ENCODE data around the gene ADAMTS12.

ADAMTS12 gene

DNA sequence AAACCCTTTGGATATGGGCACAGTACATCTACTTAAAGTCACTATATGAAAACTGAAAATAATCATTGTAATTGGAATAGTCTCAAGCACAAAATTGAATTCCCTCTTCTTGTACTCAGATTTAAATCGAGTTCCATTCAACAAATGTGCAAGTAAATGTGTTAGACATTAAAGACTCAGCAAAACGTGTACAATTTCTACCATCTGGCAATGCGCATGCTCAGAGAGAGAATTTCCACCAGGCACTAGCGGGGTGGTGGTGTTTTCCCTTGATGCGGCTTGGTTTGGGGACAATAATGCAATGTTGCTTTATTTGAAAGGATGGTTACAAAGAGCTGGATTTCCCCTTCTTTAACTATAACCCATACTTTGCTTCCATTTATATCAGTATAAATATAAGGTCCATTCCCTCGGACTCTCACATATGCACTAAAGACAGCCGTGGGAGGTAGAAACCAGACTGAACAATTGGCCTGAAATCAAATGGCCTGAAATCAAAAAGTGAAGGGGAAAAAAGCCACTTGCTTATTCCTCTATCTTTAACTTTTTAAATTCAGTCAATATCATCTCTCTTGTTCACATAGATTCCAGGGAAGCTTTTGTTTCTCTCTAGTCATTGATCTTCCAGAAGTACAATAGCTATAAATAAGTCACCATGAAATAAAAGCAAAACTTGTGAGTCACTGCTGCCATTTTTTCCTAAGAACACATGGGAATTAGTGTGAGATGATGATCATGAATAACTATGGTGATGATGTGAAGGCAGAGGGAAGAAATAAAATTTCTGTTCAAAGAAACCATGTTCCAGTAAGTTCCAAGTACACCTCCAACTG lies 59.2 kb downstream of the ADAMTS12 start:
- Histone ChIP-seq H3K27me3 (ENCODE audit: control insufficient read depth in 2 of 2, insufficient read depth in 2 of 2, low read length in 2 of 2) (no peaks in the 10 kb centered on the region), H3K27ac (ENCODE audit: low read depth in 2 of 2, low read length in 2 of 2) (no peak overlapping the region), H3K9me3 (ENCODE audit: control insufficient read depth in 2 of 2, low read length in 2 of 2) (no peaks in the 10 kb centered on the region), H3K9ac (ENCODE audit: low read depth in 1 of 2, low read length in 2 of 2) (no peak overlapping the region), H3K4me1 (ENCODE audit: control insufficient read depth in 2 of 2, insufficient read depth in 2 of 2, low read length in 2 of 2) (no peaks in the 10 kb centered on the region), H3K36me3 (ENCODE audit: control insufficient read depth in 2 of 2, insufficient read depth in 2 of 2, low read length in 2 of 2) (no peaks in the 10 kb centered on the region), H3K4me3 (ENCODE audit: low read length in 2 of 2) (no peak overlapping the region)

GRCh38 chr5:33831041-33831440 lies 60.7 kb downstream of the ADAMTS12 start:
- Histone ChIP-seq H3K4me3 (ENCODE audit: low read length in 2 of 2) (no peak overlapping the region), H3K27ac (ENCODE audit: low read depth in 2 of 2, low read length in 2 of 2) (no peak overlapping the region), H3K36me3 (ENCODE audit: control insufficient read depth in 2 of 2, insufficient read depth in 2 of 2, low read length in 2 of 2) (no peaks in the 10 kb centered on the region), H3K9ac (ENCODE audit: low read depth in 1 of 2, low read length in 2 of 2) (no peak overlapping the region), H3K9me3 (ENCODE audit: control insufficient read depth in 2 of 2, low read length in 2 of 2) (no peaks in the 10 kb centered on the region), H3K4me1 (ENCODE audit: control insufficient read depth in 2 of 2, insufficient read depth in 2 of 2, low read length in 2 of 2) (no peaks in the 10 kb centered on the region), H3K27me3 (ENCODE audit: control insufficient read depth in 2 of 2, insufficient read depth in 2 of 2, low read length in 2 of 2) (no peaks in the 10 kb centered on the region)

DNA sequence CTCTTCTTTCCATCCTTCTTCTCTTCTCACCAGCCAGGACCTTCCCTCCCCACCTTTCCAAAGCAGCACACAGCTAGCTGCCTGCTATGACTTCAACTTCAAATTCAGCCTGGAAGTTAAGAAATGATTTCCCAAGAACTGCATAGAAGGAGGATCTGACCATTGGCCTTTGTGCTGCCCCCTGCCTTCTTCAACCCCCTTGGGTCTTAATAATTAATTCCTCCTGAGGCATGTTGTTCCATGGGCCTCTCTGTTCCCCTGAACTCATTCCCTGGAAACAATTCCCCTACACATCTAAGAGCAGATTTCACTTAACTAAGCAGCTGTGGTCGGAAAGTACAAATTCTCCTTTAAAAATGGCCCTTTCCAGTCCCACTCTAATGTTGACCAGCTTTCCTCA lies 62.4 kb downstream of the ADAMTS12 start:
- Histone ChIP-seq H3K9ac (ENCODE audit: low read depth in 1 of 2, low read length in 2 of 2) (no peak overlapping the region), H3K27me3 (ENCODE audit: control insufficient read depth in 2 of 2, insufficient read depth in 2 of 2, low read length in 2 of 2) (no peaks in the 10 kb centered on the region), H3K27ac (ENCODE audit: low read depth in 2 of 2, low read length in 2 of 2) (no peak overlapping the region), H3K9me3 (ENCODE audit: control insufficient read depth in 2 of 2, low read length in 2 of 2) (no peaks in the 10 kb centered on the region), H3K4me1 (ENCODE audit: control insufficient read depth in 2 of 2, insufficient read depth in 2 of 2, low read length in 2 of 2) (no peaks in the 10 kb centered on the region), H3K4me3 (ENCODE audit: low read length in 2 of 2) (no peak overlapping the region), H3K36me3 (ENCODE audit: control insufficient read depth in 2 of 2, insufficient read depth in 2 of 2, low read length in 2 of 2) (no peaks in the 10 kb centered on the region)

- Histone ChIP-seq H3K27ac (ENCODE audit: low read depth in 2 of 2, low read length in 2 of 2) (no peak overlapping the region), H3K27me3 (ENCODE audit: control insufficient read depth in 2 of 2, insufficient read depth in 2 of 2, low read length in 2 of 2) (no peaks in the 10 kb centered on the region), H3K9me3 (ENCODE audit: control insufficient read depth in 2 of 2, low read length in 2 of 2) (no peaks in the 10 kb centered on the region), H3K4me3 (ENCODE audit: low read length in 2 of 2) (no peak overlapping the region), H3K4me1 (ENCODE audit: control insufficient read depth in 2 of 2, insufficient read depth in 2 of 2, low read length in 2 of 2) (no peaks in the 10 kb centered on the region), H3K36me3 (ENCODE audit: control insufficient read depth in 2 of 2, insufficient read depth in 2 of 2, low read length in 2 of 2) (no peaks in the 10 kb centered on the region), H3K9ac (ENCODE audit: low read depth in 1 of 2, low read length in 2 of 2) (no peak overlapping the region)
Measured at GRCh38 chr5:33828626-33829308, 63.0 kb downstream of the ADAMTS12 start.

DNA sequence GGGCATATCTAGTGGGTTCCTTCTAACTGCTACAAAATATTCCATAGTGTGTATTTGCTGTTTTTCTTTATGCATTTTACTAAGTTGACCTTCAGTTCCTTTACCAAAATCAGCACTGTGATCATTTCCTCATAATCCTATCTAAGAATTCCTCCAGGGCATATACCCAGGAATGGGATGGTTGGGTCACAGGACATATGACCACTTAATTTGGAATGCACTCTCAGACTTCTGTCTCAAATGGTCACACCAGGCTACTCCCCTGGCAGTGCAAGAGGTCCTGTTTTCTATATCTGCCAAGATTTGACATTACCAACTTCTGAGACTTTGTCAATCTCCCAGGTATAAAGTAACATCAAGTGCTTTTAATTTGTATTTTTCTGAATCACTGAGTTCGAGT lies 63.9 kb downstream of the ADAMTS12 start:
- Histone ChIP-seq H3K36me3 (ENCODE audit: control insufficient read depth in 2 of 2, insufficient read depth in 2 of 2, low read length in 2 of 2) (no peaks in the 10 kb centered on the region), H3K27me3 (ENCODE audit: control insufficient read depth in 2 of 2, insufficient read depth in 2 of 2, low read length in 2 of 2) (no peaks in the 10 kb centered on the region), H3K4me3 (ENCODE audit: low read length in 2 of 2) (no peak overlapping the region), H3K4me1 (ENCODE audit: control insufficient read depth in 2 of 2, insufficient read depth in 2 of 2, low read length in 2 of 2) (no peaks in the 10 kb centered on the region), H3K9me3 (ENCODE audit: control insufficient read depth in 2 of 2, low read length in 2 of 2) (no peaks in the 10 kb centered on the region), H3K9ac (ENCODE audit: low read depth in 1 of 2, low read length in 2 of 2) (no peak overlapping the region), H3K27ac (ENCODE audit: low read depth in 2 of 2, low read length in 2 of 2) (no peak overlapping the region)

GRCh38 chr5:33827018-33827707 lies 64.6 kb downstream of the ADAMTS12 start:
- Histone ChIP-seq H3K9ac (ENCODE audit: low read depth in 1 of 2, low read length in 2 of 2) (no peak overlapping the region), H3K27ac (ENCODE audit: low read depth in 2 of 2, low read length in 2 of 2) (no peak overlapping the region), H3K27me3 (ENCODE audit: control insufficient read depth in 2 of 2, insufficient read depth in 2 of 2, low read length in 2 of 2) (no peaks in the 10 kb centered on the region), H3K9me3 (ENCODE audit: control insufficient read depth in 2 of 2, low read length in 2 of 2) (no peaks in the 10 kb centered on the region), H3K36me3 (ENCODE audit: control insufficient read depth in 2 of 2, insufficient read depth in 2 of 2, low read length in 2 of 2) (no peaks in the 10 kb centered on the region), H3K4me1 (ENCODE audit: control insufficient read depth in 2 of 2, insufficient read depth in 2 of 2, low read length in 2 of 2) (no peaks in the 10 kb centered on the region), H3K4me3 (ENCODE audit: low read length in 2 of 2) (no peak overlapping the region)

DNA sequence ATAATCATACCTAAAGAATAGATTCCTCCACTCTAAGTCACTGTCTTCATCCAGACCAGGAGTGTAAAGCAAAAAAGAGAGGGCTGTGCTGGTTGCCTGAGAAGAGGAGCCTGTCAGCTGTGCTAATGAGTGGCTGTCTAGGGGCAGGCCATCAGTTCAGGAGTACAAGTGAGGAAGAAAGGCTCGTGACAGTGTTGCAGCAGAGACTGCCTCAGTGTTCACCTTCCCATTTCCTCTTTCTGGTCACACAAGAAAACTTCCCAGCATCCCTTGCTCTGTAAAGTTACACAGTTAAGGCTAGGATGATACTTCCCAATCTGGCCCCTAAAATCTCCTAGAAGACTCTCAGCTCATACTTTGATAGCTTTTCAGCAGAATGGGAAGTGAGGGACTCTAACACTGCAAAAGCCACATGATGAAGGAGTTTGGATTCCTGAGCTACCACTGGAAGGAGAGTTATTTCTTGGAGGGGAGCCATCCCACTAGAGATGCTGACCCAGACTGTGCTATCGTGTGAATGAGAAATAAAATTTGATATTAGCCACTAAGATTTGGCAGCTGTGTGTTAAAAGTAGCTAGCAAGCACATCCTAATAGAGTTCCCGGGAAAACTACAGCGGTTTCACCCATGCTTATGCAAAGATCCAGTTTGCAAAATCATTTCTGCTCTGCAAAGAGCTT lies 67.1 kb downstream of the ADAMTS12 start:
- H3K4me1 ChIP-seq (ENCODE audit: control insufficient read depth in 2 of 2, insufficient read depth in 2 of 2, low read length in 2 of 2), result no peaks in the 10 kb centered on the region
- no peak overlapping the region for H3K27ac ChIP-seq (ENCODE audit: low read depth in 2 of 2, low read length in 2 of 2)
- no peak overlapping the region for H3K9ac ChIP-seq (ENCODE audit: low read depth in 1 of 2, low read length in 2 of 2)
- no peaks in the 10 kb centered on the region for H3K36me3 ChIP-seq (ENCODE audit: control insufficient read depth in 2 of 2, insufficient read depth in 2 of 2, low read length in 2 of 2)
- no peaks in the 10 kb centered on the region for H3K9me3 ChIP-seq (ENCODE audit: control insufficient read depth in 2 of 2, low read length in 2 of 2)
- H3K27me3 ChIP-seq (ENCODE audit: control insufficient read depth in 2 of 2, insufficient read depth in 2 of 2, low read length in 2 of 2), result no peaks in the 10 kb centered on the region
- no peak overlapping the region for H3K4me3 ChIP-seq (ENCODE audit: low read length in 2 of 2)

DNA sequence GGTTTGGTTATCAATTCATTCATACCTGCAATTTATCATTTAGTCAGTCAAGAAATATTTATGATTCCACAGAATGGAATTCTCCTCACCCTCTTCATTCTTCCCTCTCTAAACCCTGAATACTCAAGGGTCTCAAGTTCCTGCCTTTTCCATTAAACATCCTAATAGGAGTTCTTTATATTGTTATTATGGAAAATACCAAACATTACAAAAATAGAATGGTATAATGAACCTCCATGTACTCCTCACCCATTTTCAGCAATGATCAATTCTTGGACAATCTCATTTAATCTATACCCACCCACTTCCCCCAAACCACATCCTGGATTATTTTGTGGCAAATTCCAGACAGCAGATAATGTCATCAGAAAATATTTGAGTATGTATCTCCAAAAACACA lies 74.5 kb downstream of the ADAMTS12 start:
- Histone ChIP-seq H3K27ac (ENCODE audit: low read depth in 2 of 2, low read length in 2 of 2) (no peak overlapping the region), H3K27me3 (ENCODE audit: control insufficient read depth in 2 of 2, insufficient read depth in 2 of 2, low read length in 2 of 2) (no peaks in the 10 kb centered on the region), H3K36me3 (ENCODE audit: control insufficient read depth in 2 of 2, insufficient read depth in 2 of 2, low read length in 2 of 2) (no peaks in the 10 kb centered on the region), H3K4me1 (ENCODE audit: control insufficient read depth in 2 of 2, insufficient read depth in 2 of 2, low read length in 2 of 2) (no peaks in the 10 kb centered on the region), H3K4me3 (ENCODE audit: low read length in 2 of 2) (no peak overlapping the region), H3K9me3 (ENCODE audit: control insufficient read depth in 2 of 2, low read length in 2 of 2) (no peaks in the 10 kb centered on the region), H3K9ac (ENCODE audit: low read depth in 1 of 2, low read length in 2 of 2) (no peak overlapping the region)

DNA sequence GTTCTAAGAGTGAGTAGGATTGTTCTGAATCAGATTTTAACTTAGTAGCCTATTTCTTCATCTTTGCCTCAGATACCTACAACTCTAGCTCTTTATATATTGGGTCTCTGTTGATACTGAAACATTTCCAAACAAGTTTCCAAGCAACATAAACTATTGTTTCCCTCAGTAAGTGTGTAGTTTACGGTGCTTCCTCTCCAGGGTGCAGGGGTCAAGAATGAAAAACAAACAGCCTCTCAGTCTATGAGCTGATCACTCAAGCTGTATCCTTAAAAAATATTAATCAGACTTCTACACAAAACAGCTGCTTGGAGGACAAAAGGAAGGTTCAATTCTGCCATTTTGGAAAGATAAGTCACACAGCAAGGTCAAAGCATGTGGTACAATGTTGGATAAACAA lies 75.0 kb downstream of the ADAMTS12 start:
- no peaks in the 10 kb centered on the region for H3K4me1 ChIP-seq (ENCODE audit: control insufficient read depth in 2 of 2, insufficient read depth in 2 of 2, low read length in 2 of 2)
- H3K9me3 ChIP-seq (ENCODE audit: control insufficient read depth in 2 of 2, low read length in 2 of 2), result no peaks in the 10 kb centered on the region
- no peak overlapping the region for H3K4me3 ChIP-seq (ENCODE audit: low read length in 2 of 2)
- no peaks in the 10 kb centered on the region for H3K27me3 ChIP-seq (ENCODE audit: control insufficient read depth in 2 of 2, insufficient read depth in 2 of 2, low read length in 2 of 2)
- H3K9ac ChIP-seq (ENCODE audit: low read depth in 1 of 2, low read length in 2 of 2), result no peak overlapping the region
- H3K36me3 ChIP-seq (ENCODE audit: control insufficient read depth in 2 of 2, insufficient read depth in 2 of 2, low read length in 2 of 2), result no peaks in the 10 kb centered on the region
- H3K27ac ChIP-seq (ENCODE audit: low read depth in 2 of 2, low read length in 2 of 2), result no peak overlapping the region

DNA sequence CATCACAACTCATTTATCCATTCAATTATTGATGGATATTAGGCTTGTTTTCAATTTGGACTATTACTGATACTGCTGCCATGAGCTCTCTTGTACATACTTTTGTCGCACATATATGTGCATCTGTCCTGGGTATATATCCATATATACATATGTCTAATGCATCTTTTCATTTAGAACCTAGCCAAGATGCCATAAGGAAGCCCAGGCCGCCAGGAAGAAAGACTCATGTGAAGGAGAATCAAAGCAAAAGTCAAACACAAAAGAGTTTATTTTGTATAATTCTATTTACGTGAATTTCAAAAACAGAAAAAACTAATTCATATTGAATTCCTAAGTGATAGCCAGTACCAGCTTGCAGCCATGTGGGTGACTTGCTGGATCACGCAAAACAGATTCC lies 79.0 kb downstream of the ADAMTS12 start:
- no peak overlapping the region for H3K27ac ChIP-seq (ENCODE audit: low read depth in 2 of 2, low read length in 2 of 2)
- H3K9me3 ChIP-seq (ENCODE audit: control insufficient read depth in 2 of 2, low read length in 2 of 2), result no peaks in the 10 kb centered on the region
- H3K4me3 ChIP-seq (ENCODE audit: low read length in 2 of 2), result no peak overlapping the region
- H3K36me3 ChIP-seq (ENCODE audit: control insufficient read depth in 2 of 2, insufficient read depth in 2 of 2, low read length in 2 of 2), result no peaks in the 10 kb centered on the region
- H3K27me3 ChIP-seq (ENCODE audit: control insufficient read depth in 2 of 2, insufficient read depth in 2 of 2, low read length in 2 of 2), result no peaks in the 10 kb centered on the region
- no peak overlapping the region for H3K9ac ChIP-seq (ENCODE audit: low read depth in 1 of 2, low read length in 2 of 2)
- H3K4me1 ChIP-seq (ENCODE audit: control insufficient read depth in 2 of 2, insufficient read depth in 2 of 2, low read length in 2 of 2), result no peaks in the 10 kb centered on the region

Data from mucosa of rectum (tissue), 2 donors.